ENCODE data around the gene SPATC1L.
A peak's percentile ranks its signal among the peaks of the same experiment; 100 is the strongest.

Gene SPATC1L

DNA sequence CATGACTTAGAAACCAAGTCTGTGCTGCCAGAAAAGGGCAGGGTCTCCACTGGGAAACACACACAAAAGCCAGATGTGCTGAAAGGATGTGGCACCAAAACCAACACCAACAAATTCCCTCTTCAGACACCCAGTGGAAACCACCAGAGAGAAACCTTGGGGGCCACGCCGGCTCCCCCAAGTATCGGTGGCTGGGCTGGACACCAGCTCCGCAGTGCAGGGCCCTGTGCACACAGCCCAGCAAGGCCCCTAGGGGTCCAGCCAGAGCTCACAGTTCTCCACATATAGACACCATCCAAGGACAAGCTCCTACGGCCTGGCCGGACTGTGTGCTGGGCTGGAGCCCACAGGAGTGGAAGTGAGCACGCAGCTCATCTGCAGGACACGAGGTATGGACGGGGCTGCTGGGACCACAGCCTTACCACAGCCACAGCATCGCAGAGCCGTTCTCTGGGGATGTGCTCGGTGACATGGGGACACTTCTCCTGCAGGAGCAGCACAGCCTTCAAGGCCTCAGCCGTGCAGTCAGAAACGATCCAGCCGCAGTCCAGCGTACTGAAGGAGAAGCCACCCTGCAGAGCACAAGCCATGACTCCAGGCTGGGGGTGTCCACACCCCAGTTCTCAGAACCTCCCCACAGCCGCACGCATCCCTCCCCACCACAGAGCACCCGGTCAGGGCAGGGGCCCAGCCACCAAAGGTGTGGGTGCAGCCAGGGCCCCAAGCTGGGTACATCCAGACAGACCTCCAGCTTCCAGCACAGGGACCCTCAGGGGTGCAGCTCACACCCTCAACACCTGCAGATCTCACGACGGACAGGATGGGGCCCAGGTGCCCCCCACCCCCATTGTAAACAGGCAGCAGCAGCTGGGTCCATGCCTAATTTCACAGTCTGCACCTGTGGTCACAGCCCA is 23.0 kb upstream of the SPATC1L start:
- peaks cover 49% of the 10 kb centered on the region for H3K36me3 ChIP-seq

DNA sequence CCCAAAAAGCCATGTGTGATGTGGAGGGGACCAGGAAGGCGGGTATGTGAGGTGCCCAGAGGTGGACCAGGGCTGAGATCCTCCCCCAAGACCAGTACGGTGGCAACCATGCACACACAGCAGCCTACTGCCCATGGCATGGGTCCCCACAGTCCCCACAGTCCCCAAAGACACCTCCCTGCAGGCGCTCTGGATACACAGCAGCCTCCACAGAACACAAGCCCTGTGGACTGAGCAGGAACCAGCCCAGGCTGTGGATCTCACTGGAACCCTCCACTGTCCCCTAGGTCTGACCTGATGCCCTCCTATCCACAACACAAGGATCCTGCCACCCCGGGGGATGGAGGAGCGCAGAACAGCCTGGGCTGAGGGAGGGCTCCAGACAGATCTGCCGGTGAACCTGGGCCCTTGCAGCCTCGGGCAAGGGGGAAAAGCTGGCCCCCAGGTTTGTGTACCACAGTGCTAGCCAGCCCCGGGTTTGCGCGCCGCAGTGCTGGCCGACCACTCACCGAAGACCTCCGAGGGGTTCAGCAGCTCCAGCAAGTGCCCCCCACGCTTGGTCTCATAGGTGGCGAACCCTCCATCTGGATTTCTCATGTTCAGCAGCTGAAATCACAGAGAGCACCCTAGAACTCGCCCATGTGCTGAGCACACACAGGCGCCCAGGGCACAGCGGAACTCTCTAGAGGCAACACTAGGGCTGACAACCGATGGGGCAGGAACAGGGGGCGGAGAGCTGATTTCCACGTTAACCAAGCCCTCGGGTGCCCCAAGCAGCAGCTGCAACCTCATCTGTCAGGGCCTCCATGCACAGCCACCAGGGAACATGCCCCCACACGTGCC is 22.1 kb upstream of the SPATC1L start:
- H3K36me3 ChIP-seq = peaks cover 46% of the 10 kb centered on the region
- H3K27me3 ChIP-seq = no peaks in the 10 kb centered on the region
- no peaks in the 10 kb centered on the region for H3K4me1 ChIP-seq
- H3K9me3 ChIP-seq = no peaks in the 10 kb centered on the region
- TF ChIP-seq CTCF (IDR thresholded peaks at IDR 0.05; ENCODE audit: low read depth, low read length) = no peak
- DNase-seq = peak; percentile 3
- no peak overlapping the region for H3K4me3 ChIP-seq (ENCODE audit: low read depth, low read length)

More for the DNA sequence above, 23.0 kb upstream of the SPATC1L start:
- no peak for TF ChIP-seq CTCF (IDR thresholded peaks at IDR 0.05; ENCODE audit: low read depth, low read length)
- Histone ChIP-seq H3K4me3 (ENCODE audit: low read depth, low read length) (no peak overlapping the region), H3K4me1 (no peaks in the 10 kb centered on the region), H3K9me3 (no peaks in the 10 kb centered on the region), H3K27me3 (no peaks in the 10 kb centered on the region)
- DNase-seq = peak; percentile 6

GRCh38 chr21:46205766-46206162 is 21.5 kb upstream of the SPATC1L start:
- no peak for TF ChIP-seq CTCF (IDR thresholded peaks at IDR 0.05; ENCODE audit: low read depth, low read length)
- Histone ChIP-seq H3K4me3 (ENCODE audit: low read depth, low read length) (no peak overlapping the region), H3K36me3 (peaks cover 45% of the 10 kb centered on the region), H3K9me3 (no peaks in the 10 kb centered on the region), H3K4me1 (no peaks in the 10 kb centered on the region), H3K27me3 (no peaks in the 10 kb centered on the region)
- peak; percentile 3 for DNase-seq

- DNase-seq = no peak
- Histone ChIP-seq H3K27me3 (no peaks in the 10 kb centered on the region), H3K36me3 (peaks cover 43% of the 10 kb centered on the region), H3K4me3 (ENCODE audit: low read depth, low read length) (no peak overlapping the region), H3K9me3 (no peaks in the 10 kb centered on the region), H3K4me1 (no peaks in the 10 kb centered on the region)
- no peak for TF ChIP-seq CTCF (IDR thresholded peaks at IDR 0.05; ENCODE audit: low read depth, low read length)
Observed at GRCh38 chr21:46205166-46205565, 20.9 kb upstream of the SPATC1L start.

DNA sequence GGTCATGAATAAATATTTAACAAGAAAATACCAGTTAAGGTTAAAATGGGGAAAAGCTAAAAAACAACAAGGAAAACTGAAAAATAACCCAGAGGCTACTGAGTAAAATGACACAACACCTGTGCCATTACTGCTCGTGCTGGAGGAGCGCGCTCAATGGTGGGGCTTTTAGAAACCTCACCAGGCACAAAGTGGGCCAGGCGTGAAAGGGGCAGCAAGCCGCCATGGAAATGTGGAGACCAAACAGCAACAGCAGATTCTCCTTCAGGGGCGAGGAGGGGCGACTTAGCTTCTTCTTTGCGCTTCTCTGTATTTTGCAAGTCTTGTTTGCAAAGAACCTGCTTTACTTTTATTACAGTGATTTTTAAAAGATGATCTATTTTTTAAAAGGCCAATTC is 18.9 kb upstream of the SPATC1L start:
- no peaks in the 10 kb centered on the region for H3K9me3 ChIP-seq
- H3K4me3 ChIP-seq (ENCODE audit: low read depth, low read length) = no peak overlapping the region
- DNase-seq = no peak
- TF ChIP-seq CTCF (IDR thresholded peaks at IDR 0.05; ENCODE audit: low read depth, low read length) = no peak
- no peaks in the 10 kb centered on the region for H3K4me1 ChIP-seq
- H3K27me3 ChIP-seq = no peaks in the 10 kb centered on the region
- H3K36me3 ChIP-seq = peaks cover 40% of the 10 kb centered on the region
